ENCODE data around the gene FBLN1.
A peak's percentile ranks its signal among the peaks of the same experiment; 100 is the strongest.

FBLN1 gene

GRCh38 chr22:45504373-45505341, 2.0 kb downstream of the FBLN1 start:
- DNase-seq (ENCODE audit: low spot score): peak; percentile 68

GRCh38 chr22:45505991-45506747, 3.5 kb downstream of the FBLN1 start:
- DNase-seq (ENCODE audit: low spot score): no peak

- no peak for DNase-seq (ENCODE audit: low spot score)
Observed at GRCh38 chr22:45506816-45507360, 4.2 kb downstream of the FBLN1 start.

GRCh38 chr22:45507798-45508197, 5.1 kb downstream of the FBLN1 start:
- DNase-seq (ENCODE audit: low spot score): no peak

- DNase-seq (ENCODE audit: low spot score): no peak
Observed at GRCh38 chr22:45508814-45509213, 6.1 kb downstream of the FBLN1 start.

- DNase-seq (ENCODE audit: low spot score): no peak
Observed at GRCh38 chr22:45510376-45511232, 7.9 kb downstream of the FBLN1 start.

- DNase-seq (ENCODE audit: low spot score): peak; percentile 83
Observed at GRCh38 chr22:45511847-45512261, 9.2 kb downstream of the FBLN1 start.

- DNase-seq (ENCODE audit: low spot score): no peak
Observed at GRCh38 chr22:45512363-45512762, 9.7 kb downstream of the FBLN1 start.

GRCh38 chr22:45515676-45516075, 13.0 kb downstream of the FBLN1 start:
- DNase-seq (ENCODE audit: low spot score): no peak

GRCh38 chr22:45516163-45516562, 13.5 kb downstream of the FBLN1 start:
- no peak for DNase-seq (ENCODE audit: low spot score)

- peak; percentile 58 for DNase-seq (ENCODE audit: low spot score)
Observed at GRCh38 chr22:45516923-45517675, 14.4 kb downstream of the FBLN1 start.

- no peak for DNase-seq (ENCODE audit: low spot score)
Observed at GRCh38 chr22:45518136-45518535, 15.5 kb downstream of the FBLN1 start.

- peak; percentile 43 for DNase-seq (ENCODE audit: low spot score)
Observed at GRCh38 chr22:45518580-45518991, 15.9 kb downstream of the FBLN1 start.

- no peak for DNase-seq (ENCODE audit: low spot score)
Observed at GRCh38 chr22:45521178-45521577, 18.5 kb downstream of the FBLN1 start.

- no peak for DNase-seq (ENCODE audit: low spot score)
Observed at GRCh38 chr22:45522462-45522861, 19.8 kb downstream of the FBLN1 start.

GRCh38 chr22:45524157-45524556, 21.5 kb downstream of the FBLN1 start:
- no peak for DNase-seq (ENCODE audit: low spot score)

GRCh38 chr22:45524966-45525365, 22.3 kb downstream of the FBLN1 start:
- no peak for DNase-seq (ENCODE audit: low spot score)

GRCh38 chr22:45525480-45525879, 22.8 kb downstream of the FBLN1 start:
- DNase-seq (ENCODE audit: low spot score): no peak

- DNase-seq (ENCODE audit: low spot score): no peak
Observed at GRCh38 chr22:45526281-45526680, 23.6 kb downstream of the FBLN1 start.

- DNase-seq (ENCODE audit: low spot score): peak; percentile 62
Observed at GRCh38 chr22:45526768-45527360, 24.2 kb downstream of the FBLN1 start.

GRCh38 chr22:45527456-45527855, 24.8 kb downstream of the FBLN1 start:
- DNase-seq (ENCODE audit: low spot score): no peak
